K562 (cell line): ENCODE data around the gene PTOV1. TPM values are rescaled to one million over a fixed set of nuclear protein-coding genes. Genes with fewer than 3 reads are reported as not detected.
A peak's percentile ranks its signal among the peaks of the same experiment; 100 is the strongest.

Source experiments
- CEBPZ ChIP-seq: fragments of 150-350 bp; IDR thresholded peaks from 2 replicates; pipeline ENCODE4 v1.6.1; 2014; ENCODE audit warnings: low read depth, mild to moderate bottlenecking, low read length, borderline replicate concordance
- CHD1 ChIP-seq: fragments of 200-600 bp; sonication (generic); IDR thresholded peaks from one replicate; pipeline ENCODE4 v1.6.1; 2012; ENCODE audit warnings: mild to moderate bottlenecking, moderate library complexity, low read length, inconsistent platforms
- CHD4 ChIP-seq: fragments of 200-600 bp; sonication (generic); IDR thresholded peaks from 3 replicates; pipeline ENCODE4 v1.6.1; 2012; ENCODE audit warnings: low read depth, mild to moderate bottlenecking, mixed read lengths, low read length, inconsistent platforms; ENCODE audit not compliant: insufficient read depth, insufficient replicate concordance, poor library complexity, severe bottlenecking
- DDX20 ChIP-seq: fragments of 450-650 bp; IDR thresholded peaks from 2 replicates; pipeline ENCODE4 v1.6.1; 2016; ENCODE audit warnings: missing genetic modification characterization, low read depth, mild to moderate bottlenecking, missing compliant biosample characterization, moderate library complexity
- E2F6 ChIP-seq, 2 experiments: IDR thresholded peaks; 2 replicates each; pipeline ENCODE4 v1.6.1; 2011; ENCODE audit warnings: borderline replicate concordance in 1 of 2, control low read depth in 1 of 2, low read depth in 1 of 2, low read length in 1 of 2, mild to moderate bottlenecking in 1 of 2, mixed read lengths in 1 of 2, moderate library complexity in 1 of 2; ENCODE audit not compliant: insufficient read depth in 1 of 2, insufficient read length in 1 of 2, poor library complexity in 1 of 2, severe bottlenecking in 1 of 2; ENCODE audit errors: extremely low read depth in 1 of 2
- ETS1 ChIP-seq: conservative IDR thresholded peaks from 2 replicates; pipeline ENCODE4 v1.6.1; 2011; ENCODE audit warnings: low read depth, mild to moderate bottlenecking, low read length; ENCODE audit not compliant: control insufficient read depth
- FOXK2 ChIP-seq, 2 experiments: fragments of 450-650 bp; IDR thresholded peaks in 1 of 2; conservative IDR thresholded peaks in 1 of 2; 2 replicates each; pipeline ENCODE4 v1.6.1; 2016; ENCODE audit warnings: low read depth in 2 of 2, mild to moderate bottlenecking in 1 of 2
- GATAD2A ChIP-seq: fragments of 450-650 bp; IDR thresholded peaks from 2 replicates; pipeline ENCODE4 v1.6.1; 2017
- KAT8 ChIP-seq: fragments of 450-650 bp; IDR thresholded peaks from 2 replicates; pipeline ENCODE4 v1.6.1; 2016; ENCODE audit warnings: low read depth, mild to moderate bottlenecking
- MAX ChIP-seq: sonication (generic); formaldehyde crosslinking; IDR thresholded peaks from 2 replicates; pipeline ENCODE4 v1.9.0; 2022; ENCODE audit warnings: mild to moderate bottlenecking, missing genetic modification reagents
- NCOA6 ChIP-seq: fragments of 450-650 bp; IDR thresholded peaks from 2 replicates; pipeline ENCODE4 v1.6.1; 2017; ENCODE audit warnings: mild to moderate bottlenecking
- PHB ChIP-seq: fragments of 250-450 bp; sonication (Bioruptor Pico); IDR thresholded peaks from 2 replicates; pipeline ENCODE4 v1.5.0; 2021
- POLR2AphosphoS5 ChIP-seq: IDR thresholded peaks from 2 replicates; pipeline ENCODE4 v1.6.1; 2011; ENCODE audit warnings: mild to moderate bottlenecking, low read depth, low read length, moderate library complexity; ENCODE audit not compliant: control insufficient read depth, insufficient read depth
- SLC30A9 ChIP-seq: fragments of 250-450 bp; sonication (Bioruptor Pico); IDR thresholded peaks from 2 replicates; pipeline ENCODE4 v1.8.0; 2022; ENCODE audit warnings: mild to moderate bottlenecking, moderate library complexity
- SMAD2 ChIP-seq: fragments of 150-350 bp; IDR thresholded peaks from 2 replicates; pipeline ENCODE4 v1.6.1; 2014; ENCODE audit warnings: low read depth, mild to moderate bottlenecking, low read length
- ZC3H11A ChIP-seq: IDR thresholded peaks from 2 replicates; pipeline ENCODE4 v1.6.1; 2012; ENCODE audit warnings: low read depth, low read length, improper control_type of control experiment
- ZNF212 ChIP-seq: fragments of 450-650 bp; formaldehyde crosslinking; IDR thresholded peaks from 2 replicates; pipeline ENCODE4 v1.4.0; 2020; ENCODE audit warnings: mild to moderate bottlenecking
- ZNF408 ChIP-seq: fragments of 250-450 bp; sonication (Bioruptor Pico); IDR thresholded peaks from 2 replicates; pipeline ENCODE4 v1.4.0; 2020; ENCODE audit warnings: low read depth, mild to moderate bottlenecking, moderate library complexity
- polyA plus RNA-seq, 8 experiments: library from polyadenylated mRNA; depleted of rRNA in 4 of 8; stranded (reverse) in 5 of 8; unstranded in 3 of 8; fragments of >200 nt; fragmentation: Nextera tagmentation in 2 of 8; fragmentation: Illumina TruSeq in 1 of 8; extraction: Ambion mirVana in 2 of 8; extraction: Trizol in 1 of 8; gene quantifications; 2 replicates each; pipeline versions ENCODE4 v1.2.1 to v1.2.3, GENCODE V29; 2011 to 2014; ENCODE audit warnings: inconsistent platforms in 1 of 8, missing spikeins in 1 of 8
- total RNA-seq, 7 experiments: library from RNA; depleted of rRNA in 6 of 7; stranded (reverse); fragments of >200 nt in 6 of 7; fragmentation: Illumina TruSeq in 2 of 7; extraction: Trizol in 2 of 7; gene quantifications; 2 replicates each; pipeline versions ENCODE4 v1.2.1 to v1.2.3, GENCODE V29; 2011 to 2021; ENCODE audit warnings: low replicate concordance in 1 of 7

Gene PTOV1
- total and polyA plus RNA-seq, 9 of the 15 experiments (the other 6 are each of a cell fraction or from before 2014, with no cell fraction given): 4.9 to 169 (median 43.5) TPM

- TF ChIP-seq CEBPZ (no peak), DDX20 (tag) (no peak), SLC30A9 (no peak), POLR2AphosphoS5 (peak; percentile 62), PHB (CRISPR knock-in tag) (no peak), MAX (peak; percentile 59; the same call in 1 of the 2 replicates), KAT8 (no peak), E2F6 (IDR thresholded peaks at IDR 0.05; ENCODE audit: borderline replicate concordance in 1 of 2, extremely low read depth in 1 of 2, insufficient read depth in 1 of 2, insufficient read length in 1 of 2, low read depth in 1 of 2, low read length in 1 of 2, poor library complexity in 1 of 2, severe bottlenecking in 1 of 2) (peak; percentile 65 to 80), NCOA6 (no peak), SMAD2 (no peak), CHD4 (no peak), GATAD2A (no peak), ETS1 (peak; percentile 2; the same call in 1 of the 2 replicates), CHD1 (no peak), ZNF408 (CRISPR knock-in tag) (no peak), ZC3H11A (no peak), ZNF212 (CRISPR knock-in tag) (no peak), FOXK2 (conservative IDR thresholded peaks at IDR 0.05 in 1 of 2, IDR thresholded peaks at IDR 0.05 in 1 of 2; ENCODE audit: low read depth in 2 of 2) (no peak; a peak in 1 of 4 replicates)
These were observed 32.9 kb upstream of the PTOV1 start, which contains the start of gene MED25 (continued) for GRCh38 chr19:49817964-49818648.
